ENCODE results near the gene PPL.
"Not testable (repeated sequence)": the region's sequence is repeated elsewhere in the genome, so short reads cannot be mapped to it uniquely, and the experiment has no call there.

PPL gene

GRCh38 chr16:4957720-4958509 is 21.0 kb upstream of the PPL start, which contains the start of gene SEC14L5:
Gene SEC14L5, plus strand, starts transcription at chr16:4958330. Its CDS starts 994 bp downstream, at chr16:4959324.
- DNase-seq: peak; percentile 75 to 92 (median 83)

DNA sequence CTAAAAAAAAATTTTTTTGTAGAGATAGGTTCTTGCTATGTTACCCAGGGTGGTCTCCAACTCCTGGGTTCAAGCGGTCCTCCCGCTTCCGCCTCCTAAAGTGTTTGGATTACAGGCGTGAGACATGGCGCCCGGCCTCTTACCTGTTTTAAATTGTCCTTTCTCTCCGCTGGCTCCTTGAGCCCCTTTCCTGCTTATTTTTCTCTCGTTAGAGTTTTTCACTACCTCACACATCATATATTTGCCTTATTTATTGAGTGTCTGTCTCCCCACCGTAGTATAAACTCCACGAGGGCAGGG is 20.4 kb upstream of the PPL start:
- no peak for DNase-seq

GRCh38 chr16:4954714-4955113 is 17.8 kb upstream of the PPL start:
- DNase-seq: no peak

- DNase-seq: not testable (repeated sequence)
Measured at GRCh38 chr16:4951583-4951982, 14.6 kb upstream of the PPL start.

DNA sequence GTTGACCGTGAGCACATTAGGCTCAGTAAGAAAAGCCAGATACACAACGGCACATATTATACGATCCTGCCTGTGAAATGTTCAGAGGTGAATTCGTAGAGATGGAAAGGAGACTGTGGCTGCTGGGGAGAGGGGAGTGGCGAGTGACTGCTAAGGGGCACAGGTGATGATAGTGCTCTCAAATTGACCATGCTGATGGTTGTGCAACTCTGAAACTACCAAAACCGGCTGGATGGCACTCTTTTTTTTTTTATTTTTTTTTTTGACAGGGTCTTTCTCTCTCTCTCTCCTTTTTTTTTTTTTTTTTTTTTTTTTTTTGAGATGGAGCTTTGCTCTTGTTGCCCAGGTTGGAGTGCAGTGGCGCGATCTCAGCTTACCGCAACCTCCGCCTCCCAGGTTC is 13.0 kb upstream of the PPL start:
- no peak for DNase-seq

DNA sequence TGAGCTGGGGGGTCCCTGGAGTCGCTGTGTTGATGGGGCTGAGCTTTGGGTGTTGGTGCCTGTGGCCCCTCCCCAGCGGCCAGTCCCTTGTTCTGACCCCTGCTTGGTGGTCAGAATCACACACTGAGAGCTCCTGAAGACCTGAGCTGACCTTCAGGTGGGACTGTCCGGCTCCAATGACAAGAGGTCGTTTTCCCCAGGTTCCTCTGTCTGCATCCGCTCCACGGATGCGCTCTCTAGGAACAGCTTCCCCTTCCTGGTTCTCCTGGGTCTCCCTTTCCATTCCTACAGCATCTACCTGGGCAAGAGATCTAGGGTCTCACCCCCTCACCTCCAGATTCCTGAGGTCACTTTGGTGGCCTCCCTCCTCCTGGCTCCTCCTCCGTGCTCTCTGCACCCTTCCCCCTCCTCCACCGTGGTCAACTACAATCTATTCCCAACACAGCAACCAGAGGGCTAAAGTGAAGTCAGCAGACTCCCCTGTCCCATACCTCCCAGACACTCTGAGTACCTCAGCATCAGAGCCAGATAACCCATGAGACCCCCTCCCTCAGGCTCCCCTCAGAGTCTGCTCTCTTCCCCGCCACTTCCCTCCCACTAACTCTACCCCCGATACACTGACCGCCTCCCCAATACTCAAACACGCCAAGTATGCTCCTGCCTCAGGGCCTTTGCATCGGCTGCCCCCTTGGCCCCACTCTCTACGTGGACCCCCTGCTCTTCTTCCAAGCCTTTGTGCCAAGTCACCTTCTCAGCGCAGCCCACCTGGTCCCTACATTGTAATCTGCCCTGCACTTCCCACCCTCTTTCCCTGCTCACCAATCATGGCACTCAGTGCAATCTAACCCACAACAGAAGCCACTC is 12.2 kb upstream of the PPL start:
- DNase-seq: no peak

GRCh38 chr16:4947722-4948503 is 11.0 kb upstream of the PPL start:
- DNase-seq: no peak

DNA sequence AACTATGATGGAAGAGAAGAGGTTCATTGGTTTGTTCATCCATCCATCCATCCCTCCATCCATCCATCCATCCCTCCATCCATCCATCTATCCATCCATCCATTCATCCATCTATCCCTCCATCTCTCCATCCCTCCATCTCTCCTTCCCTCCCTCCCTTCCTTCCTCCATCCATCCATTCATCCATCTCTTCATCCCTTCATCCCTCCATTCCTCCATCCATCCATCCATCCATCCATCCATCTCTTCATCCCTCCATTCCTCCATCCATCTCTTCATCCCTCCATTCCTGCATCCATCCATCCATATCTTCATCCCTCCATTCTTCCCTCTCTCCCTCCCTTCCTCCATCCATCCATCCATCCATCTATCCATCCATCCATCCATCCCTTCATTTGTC is 10.0 kb upstream of the PPL start:
- DNase-seq: no peak

DNA sequence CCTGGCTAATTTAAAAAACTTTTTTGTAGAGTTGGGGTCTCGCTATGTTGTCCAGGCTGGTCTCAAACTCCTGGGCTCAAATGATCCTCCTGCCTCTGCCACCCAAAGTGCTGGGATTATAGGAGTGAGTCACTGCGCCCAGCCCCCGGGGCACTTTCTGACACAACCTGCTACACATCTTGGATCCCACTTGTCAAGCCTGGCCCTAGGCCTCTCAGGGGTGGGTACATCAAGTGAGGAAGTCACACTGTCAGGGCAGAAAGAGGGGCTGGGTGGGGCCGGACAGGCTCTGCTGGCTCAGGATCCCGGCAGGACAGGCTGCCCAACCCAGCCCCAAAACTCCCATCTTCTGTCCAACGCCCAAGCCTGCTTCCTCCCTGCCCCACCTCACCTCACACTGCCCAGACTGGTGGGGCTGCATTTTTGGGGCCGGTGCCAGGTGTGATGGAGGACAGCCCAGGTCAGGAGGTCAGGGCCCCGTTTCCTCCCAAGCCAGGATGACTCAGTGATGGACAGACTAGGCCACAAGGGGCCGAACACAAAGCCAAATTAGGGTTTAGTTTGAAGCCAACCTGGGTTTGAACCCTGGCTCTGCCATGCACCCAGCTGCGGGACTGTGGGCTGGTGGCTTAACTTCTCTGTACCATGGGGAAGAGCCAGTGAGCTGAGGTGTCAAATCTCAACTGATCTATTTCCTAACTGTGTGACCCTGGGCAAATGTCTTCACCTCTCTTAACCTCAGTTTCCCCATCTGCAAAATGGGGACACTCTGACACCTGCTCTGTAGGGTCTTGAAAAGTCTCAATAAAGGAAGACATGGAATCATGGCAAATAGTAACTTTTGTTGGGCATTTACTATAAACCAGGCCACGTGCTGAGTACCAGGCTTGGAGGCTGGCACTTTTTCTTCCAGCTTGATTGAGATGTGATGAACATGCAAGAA is 8.9 kb upstream of the PPL start:
- DNase-seq: no peak

DNA sequence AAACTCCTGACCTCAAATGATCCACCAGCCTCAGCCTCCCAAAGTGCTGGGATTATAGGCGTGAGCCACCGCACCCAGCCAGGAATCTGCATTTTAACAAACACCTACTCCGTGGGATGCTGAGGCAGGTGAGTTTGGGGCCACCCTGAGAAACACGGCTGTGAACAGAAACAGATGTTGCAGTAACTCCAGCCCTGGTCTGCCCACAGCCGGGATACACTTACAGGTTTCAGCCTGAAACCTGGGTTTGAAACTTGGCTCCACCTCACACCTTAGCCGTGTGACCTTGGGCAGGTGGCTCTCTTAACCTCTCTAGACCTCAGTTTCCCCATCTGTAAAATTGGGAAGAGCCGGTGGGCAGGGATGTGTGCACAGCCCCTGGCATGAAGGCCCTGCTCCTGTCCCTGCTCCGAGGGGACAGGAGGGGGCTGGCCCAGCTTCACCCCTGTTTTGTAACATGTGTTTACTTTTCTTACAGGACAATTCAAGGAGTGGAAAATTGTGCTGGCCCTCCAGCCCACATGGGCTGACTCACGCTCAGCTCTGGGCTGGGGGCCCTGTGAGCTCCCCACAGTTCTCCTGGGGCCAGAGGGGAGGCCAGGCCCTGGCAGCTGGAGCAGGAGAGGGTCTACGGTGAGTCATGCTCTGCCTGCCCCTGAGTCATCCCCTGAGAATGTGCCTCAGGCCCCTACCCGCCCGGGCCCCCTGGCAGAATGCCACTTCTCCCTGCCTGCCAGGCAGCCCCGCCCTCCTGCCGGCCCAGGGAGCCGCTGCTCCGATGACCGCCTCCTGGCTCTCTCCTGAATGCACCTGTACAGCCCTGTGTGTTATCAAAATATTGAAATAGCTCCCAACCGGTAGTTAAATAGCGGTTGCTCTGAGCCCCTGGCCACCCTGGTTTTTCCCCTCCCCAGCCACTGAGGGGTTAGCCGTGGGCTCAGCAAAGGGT is 7.7 kb upstream of the PPL start:
- DNase-seq: no peak

- no peak for DNase-seq
Measured at GRCh38 chr16:4942481-4942880, 5.5 kb upstream of the PPL start.

DNA sequence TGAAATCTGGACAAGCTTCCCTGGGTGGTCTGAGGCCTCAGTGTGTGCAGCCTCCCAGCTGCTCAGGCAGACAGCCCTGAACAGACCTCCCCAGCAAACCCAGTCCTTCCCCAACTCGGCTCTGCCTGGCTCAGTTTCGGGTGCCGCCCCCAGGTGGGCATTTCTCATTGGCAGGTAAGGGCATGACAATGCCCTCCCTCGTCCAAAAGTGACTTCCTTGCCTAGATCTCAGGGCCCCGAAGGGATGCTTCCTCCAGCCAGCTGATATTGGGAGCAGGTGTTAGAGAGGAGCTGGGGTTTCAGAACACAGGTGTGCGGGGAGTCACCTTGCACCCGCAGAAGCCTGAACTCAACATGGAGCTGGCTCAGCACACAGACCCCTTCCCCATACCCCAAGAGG is 3.8 kb upstream of the PPL start:
- no peak for DNase-seq

GRCh38 chr16:4938683-4939030 is 1.7 kb upstream of the PPL start:
- DNase-seq: no peak

- DNase-seq: no peak
Measured at GRCh38 chr16:4937782-4938682, 1.1 kb upstream of the PPL start.

DNA sequence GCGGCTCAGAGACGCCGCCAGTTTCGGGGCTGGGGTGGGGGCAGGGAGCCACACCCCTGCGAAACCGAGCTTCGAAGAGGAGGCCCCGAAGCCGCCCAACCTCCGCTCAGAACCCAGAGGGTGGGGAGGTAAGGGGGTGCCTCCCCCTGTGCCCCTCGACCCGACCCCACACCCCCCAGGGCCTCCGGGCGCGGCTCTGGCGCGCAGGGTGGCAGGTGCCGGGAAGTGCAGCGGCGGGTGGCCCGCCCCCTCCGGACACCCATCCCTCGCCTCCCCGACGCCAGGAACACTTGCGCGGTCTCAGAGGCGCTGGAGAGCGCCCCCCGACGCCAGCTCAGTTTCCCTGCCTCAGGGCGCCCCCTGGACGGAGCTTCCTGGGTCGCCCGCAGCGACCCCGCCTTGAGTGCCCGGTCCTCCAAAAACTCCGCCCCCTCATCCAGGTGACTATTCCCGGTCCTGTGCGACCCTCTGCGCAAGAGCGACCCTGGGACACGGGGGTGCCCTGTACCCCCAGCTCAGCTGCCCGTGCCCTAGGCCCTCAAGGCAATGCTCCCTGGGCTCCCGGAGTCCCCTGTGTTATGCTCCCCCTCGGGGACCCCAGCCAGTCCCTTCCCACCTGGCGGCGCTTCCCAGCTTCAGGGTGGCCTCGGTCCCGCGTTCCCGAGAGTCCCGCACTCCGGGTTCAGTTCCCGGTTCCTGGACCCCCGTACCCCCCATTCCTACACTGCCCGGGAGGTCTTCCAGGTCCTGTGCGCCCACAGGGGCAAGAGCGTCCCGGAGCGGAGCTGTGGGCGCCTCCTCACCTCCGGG is 562 bp downstream of the PPL start:
- no peak for DNase-seq

- DNase-seq: no peak
Measured at GRCh38 chr16:4935241-4935855, 1.6 kb downstream of the PPL start.

- DNase-seq: no peak
Measured at GRCh38 chr16:4934591-4934990, 2.4 kb downstream of the PPL start.

- DNase-seq: no peak
Measured at GRCh38 chr16:4933871-4934395, 3.0 kb downstream of the PPL start.

Data from T-helper 2 cell (primary cell).